Hepatocyte (in vitro differentiated cells): ENCODE data around the gene ITGBL1. TPM values are rescaled to one million over a fixed set of nuclear protein-coding genes. Genes with fewer than 3 reads are reported as not detected.

ENCODE experiments used
- DNase-seq: peaks from one replicate; pipeline ENCODE4 v3.0.0-alpha.2; 2016; ENCODE audit warnings: low spot score
- H2AFZ ChIP-seq: fragments of 200-600 bp; sonication (generic); 2 replicates; pipeline ENCODE4 v1.6.0; 2016; ENCODE audit warnings: antibody characterized with exemption, mild to moderate bottlenecking
- H3K27ac ChIP-seq: fragments of 200-600 bp; sonication (generic); 2 replicates; pipeline ENCODE4 v1.5.1; 2016; ENCODE audit warnings: mild to moderate bottlenecking
- H3K27me3 ChIP-seq: fragments of 200-600 bp; sonication (generic); 2 replicates; pipeline ENCODE4 v1.6.1; 2016
- H3K36me3 ChIP-seq: fragments of 200-600 bp; sonication (generic); replicated peaks from 2 replicates; pipeline ENCODE4 v1.5.1; 2016; ENCODE audit warnings: low read depth; ENCODE audit not compliant: insufficient read depth
- H3K4me1 ChIP-seq: fragments of 200-600 bp; sonication (generic); 2 replicates; pipeline ENCODE4 v1.5.1; 2016; ENCODE audit warnings: mild to moderate bottlenecking, moderate library complexity; ENCODE audit not compliant: insufficient read depth
- H3K4me2 ChIP-seq: fragments of 200-600 bp; sonication (generic); 2 replicates; pipeline ENCODE4 v1.6.0; 2016
- H3K4me3 ChIP-seq: fragments of 200-600 bp; sonication (generic); 2 replicates; pipeline ENCODE4 v1.5.1; 2016; ENCODE audit warnings: mild to moderate bottlenecking
- H3K79me2 ChIP-seq: fragments of 200-600 bp; sonication (generic); 2 replicates; pipeline ENCODE4 v1.6.0; 2017; ENCODE audit warnings: mild to moderate bottlenecking
- H3K9me2 ChIP-seq: fragments of 200-600 bp; sonication (generic); replicated peaks from 2 replicates; pipeline ENCODE4 v1.6.0; 2017; ENCODE audit warnings: mild to moderate bottlenecking; ENCODE audit not compliant: insufficient read depth
- H3K9me3 ChIP-seq: fragments of 200-600 bp; sonication (generic); 2 replicates; pipeline ENCODE4 v1.5.1; 2016; ENCODE audit warnings: low read depth, mild to moderate bottlenecking
- H4K20me1 ChIP-seq: fragments of 200-600 bp; sonication (generic); 2 replicates; pipeline ENCODE4 v1.6.0; 2016; ENCODE audit warnings: mild to moderate bottlenecking; ENCODE audit not compliant: insufficient read depth, poor library complexity, severe bottlenecking
- CTCF ChIP-seq: fragments of 200-600 bp; sonication (generic); IDR thresholded peaks from 2 replicates; pipeline ENCODE4 v1.5.1; 2016; ENCODE audit warnings: antibody characterized with exemption, mild to moderate bottlenecking; ENCODE audit not compliant: poor library complexity
- EZH2 ChIP-seq: fragments of 200-600 bp; sonication (generic); IDR thresholded peaks from 2 replicates; pipeline ENCODE4 v1.6.1; 2016; ENCODE audit warnings: antibody characterized with exemption, mild to moderate bottlenecking, borderline replicate concordance
- EZH2phosphoT487 ChIP-seq: fragments of 200-600 bp; sonication (generic); IDR thresholded peaks from one replicate; pipeline ENCODE4 v1.6.1; 2018; ENCODE audit warnings: antibody characterized with exemption, mild to moderate bottlenecking, low read depth, moderate library complexity; ENCODE audit not compliant: unreplicated experiment, severe bottlenecking
- WGBS: methylation state at CpG from one replicate; pipeline ENCODE4 v1.1.6; 2016; ENCODE audit warnings: low lambda C conversion rate; ENCODE audit errors: missing lambda C conversion rate; 5-methylcytosine and 5-hydroxymethylcytosine counted together
- polyA plus RNA-seq: library from polyadenylated mRNA; unstranded; fragments of >200 nt; fragmentation: Nextera tagmentation; extraction: Ambion mirVana; gene quantifications from 2 replicates; pipeline ENCODE4 v1.2.1, GENCODE V29; 2016
- total RNA-seq: library from RNA; depleted of rRNA; stranded (reverse); fragments of >200 nt; gene quantifications from 2 replicates; pipeline ENCODE4 v1.2.3, GENCODE V29; 2014

Gene ITGBL1
- total and polyA plus RNA-seq, 2 experiments from 2014 or later, result 0.33 TPM; not detected in 1

- no peaks in the 10 kb centered on the region for H3K27me3 ChIP-seq
- H3K36me3 ChIP-seq, result no peaks in the 10 kb centered on the region
- peaks cover 3% of the 10 kb centered on the region for H3K4me1 ChIP-seq
- no peak overlapping the region for H2AFZ ChIP-seq
- 46% methylated on average over 2 of the region's 2 CpGs for WGBS
- no peak overlapping the region for H3K27ac ChIP-seq
- H3K4me2 ChIP-seq, result no peak overlapping the region
- H3K9me3 ChIP-seq, result no peaks in the 10 kb centered on the region
- H3K4me3 ChIP-seq, result no peak overlapping the region
- no peaks in the 10 kb centered on the region for H3K9me2 ChIP-seq
- TF ChIP-seq EZH2phosphoT487, result no peak
- no peak for TF ChIP-seq EZH2
- TF ChIP-seq CTCF, result no peak
- no peaks in the 10 kb centered on the region for H3K79me2 ChIP-seq
- no peak for DNase-seq
- H4K20me1 ChIP-seq, result no peaks in the 10 kb centered on the region
These were observed 2.3 kb downstream of the ITGBL1 start for GRCh38 chr13:101454767-101455166.

GRCh38 chr13:101455863-101456262 lies 3.4 kb downstream of the ITGBL1 start:
- Histone ChIP-seq H3K27ac (no peak overlapping the region), H3K4me2 (no peak overlapping the region)
- peak; percentile 34 for DNase-seq

GRCh38 chr13:101457176-101457575 lies 4.7 kb downstream of the ITGBL1 start:
- no peaks in the 10 kb centered on the region for H3K27me3 ChIP-seq
- H3K27ac ChIP-seq, result no peak overlapping the region
- peaks cover 3% of the 10 kb centered on the region for H3K4me1 ChIP-seq
- no peaks in the 10 kb centered on the region for H3K9me3 ChIP-seq
- no peak for DNase-seq
- no peak overlapping the region for H3K4me2 ChIP-seq
- H4K20me1 ChIP-seq, result no peaks in the 10 kb centered on the region
- no peaks in the 10 kb centered on the region for H3K9me2 ChIP-seq
- H2AFZ ChIP-seq, result no peak overlapping the region
- 95% methylated on average over 2 of the region's 2 CpGs for WGBS
- H3K36me3 ChIP-seq, result no peaks in the 10 kb centered on the region
- no peak overlapping the region for H3K4me3 ChIP-seq
- TF ChIP-seq EZH2, result no peak
- TF ChIP-seq EZH2phosphoT487, result no peak
- TF ChIP-seq CTCF, result no peak
- no peaks in the 10 kb centered on the region for H3K79me2 ChIP-seq

More at GRCh38 chr13:101455863-101456262, 3.4 kb downstream of the ITGBL1 start:
- Histone ChIP-seq H3K9me3 (no peaks in the 10 kb centered on the region), H3K27me3 (no peaks in the 10 kb centered on the region), H3K9me2 (no peaks in the 10 kb centered on the region), H3K4me1 (peaks cover 3% of the 10 kb centered on the region), H3K4me3 (no peak overlapping the region), H3K36me3 (no peaks in the 10 kb centered on the region), H2AFZ (no peak overlapping the region), H4K20me1 (no peaks in the 10 kb centered on the region), H3K79me2 (no peaks in the 10 kb centered on the region)
- TF ChIP-seq EZH2phosphoT487 (no peak), EZH2 (no peak), CTCF (no peak)
- WGBS, result 12% methylated on average over 3 of the region's 3 CpGs

GRCh38 chr13:101465877-101466276 lies 13.4 kb downstream of the ITGBL1 start:
- H3K9me3 ChIP-seq, result no peaks in the 10 kb centered on the region

More at GRCh38 chr13:101465877-101466276, 13.4 kb downstream of the ITGBL1 start:
- TF ChIP-seq CTCF, result no peak
- TF ChIP-seq EZH2phosphoT487, result no peak
- TF ChIP-seq EZH2, result no peak
- no peaks in the 10 kb centered on the region for H3K27me3 ChIP-seq
- DNase-seq, result no peak
- no peaks in the 10 kb centered on the region for H3K79me2 ChIP-seq
- 90% methylated on average over 3 of the region's 3 CpGs for WGBS
- no peak overlapping the region for H3K27ac ChIP-seq
- H3K4me2 ChIP-seq, result no peak overlapping the region
- H3K36me3 ChIP-seq, result no peaks in the 10 kb centered on the region
- H3K4me1 ChIP-seq, result no peaks in the 10 kb centered on the region
- no peaks in the 10 kb centered on the region for H3K9me2 ChIP-seq
- no peaks in the 10 kb centered on the region for H4K20me1 ChIP-seq
- no peak overlapping the region for H2AFZ ChIP-seq
- H3K4me3 ChIP-seq, result no peak overlapping the region
